HG03520 (cell line): ENCODE measurements around the gene CDK5RAP2.
A peak's percentile ranks its signal among the peaks of the same experiment; 100 is the strongest.
"Not testable (repeated sequence)": the region's sequence is repeated elsewhere in the genome, so short reads cannot be mapped to it uniquely, and the experiment has no call there.

ENCODE experiments used
- ATAC-seq: cut with Tn5 transposase; IDR thresholded peaks from one replicate; pipeline ENCODE4 v1.9.1; 2021; ENCODE audit warnings: mild to moderate bottlenecking, moderate library complexity; ENCODE audit not compliant: unreplicated experiment

The CDK5RAP2 gene

GRCh38 chr9:120515996-120516395 is 64.0 kb downstream of the CDK5RAP2 start:
- ATAC-seq, result not testable (repeated sequence)

GRCh38 chr9:120515481-120515880 is 64.5 kb downstream of the CDK5RAP2 start:
- not testable (repeated sequence) for ATAC-seq

- ATAC-seq, result no peak
These were observed 65.6 kb downstream of the CDK5RAP2 start for GRCh38 chr9:120514405-120514804.

- ATAC-seq, result no peak
These were observed 66.1 kb downstream of the CDK5RAP2 start for GRCh38 chr9:120513825-120514396.

GRCh38 chr9:120510816-120511215 is 69.2 kb downstream of the CDK5RAP2 start:
- ATAC-seq, result no peak

GRCh38 chr9:120507936-120508510 is 71.9 kb downstream of the CDK5RAP2 start:
- no peak for ATAC-seq

GRCh38 chr9:120505186-120505585 is 74.8 kb downstream of the CDK5RAP2 start:
- no peak for ATAC-seq

GRCh38 chr9:120500733-120501132 is 79.2 kb downstream of the CDK5RAP2 start:
- no peak for ATAC-seq

GRCh38 chr9:120497865-120498264 is 82.1 kb downstream of the CDK5RAP2 start:
- ATAC-seq, result not testable (repeated sequence)

- not testable (repeated sequence) for ATAC-seq
These were observed 83.5 kb downstream of the CDK5RAP2 start for GRCh38 chr9:120496438-120496837.

GRCh38 chr9:120490888-120491595 is 88.9 kb downstream of the CDK5RAP2 start:
- peak; percentile 85 for ATAC-seq

- ATAC-seq, result no peak
These were observed 93.1 kb downstream of the CDK5RAP2 start for GRCh38 chr9:120486835-120487234.

- no peak for ATAC-seq
These were observed 93.6 kb downstream of the CDK5RAP2 start for GRCh38 chr9:120486347-120486746.

GRCh38 chr9:120485788-120486187 is 94.2 kb downstream of the CDK5RAP2 start:
- ATAC-seq, result no peak

- ATAC-seq, result no peak
These were observed 95.8 kb downstream of the CDK5RAP2 start for GRCh38 chr9:120484162-120484561.

GRCh38 chr9:120482424-120483186 is 97.4 kb downstream of the CDK5RAP2 start:
- no peak for ATAC-seq

GRCh38 chr9:120481846-120482245 is 98.1 kb downstream of the CDK5RAP2 start:
- no peak for ATAC-seq

- ATAC-seq, result no peak
These were observed 98.7 kb downstream of the CDK5RAP2 start for GRCh38 chr9:120481248-120481647.

GRCh38 chr9:120480707-120481106 is 99.3 kb downstream of the CDK5RAP2 start:
- no peak for ATAC-seq

- no peak for ATAC-seq
These were observed 101.8 kb downstream of the CDK5RAP2 start for GRCh38 chr9:120478208-120478607.

GRCh38 chr9:120477534-120478001 is 102.4 kb downstream of the CDK5RAP2 start:
- ATAC-seq, result peak; percentile 75
